D721Med (cell line): ENCODE measurements around the gene EIF1AX.

ENCODE experiments used
- DNase-seq: peaks from one replicate; pipeline ENCODE4 v3.0.0; 2011; ENCODE audit warnings: low spot score; ENCODE audit not compliant: insufficient read length
- FAIRE-seq: peaks from 2 replicates; lab custom pipeline; 2011; peaks lifted over from hg19 to GRCh38; lab: Jason Lieb, UNC
- TF ChIP-seq, protein P1 (sequence below): IDR thresholded peaks from 2 replicates; pipeline ENCODE4 v1.5.1; 2012; ENCODE audit warnings: mild to moderate bottlenecking, control low read depth; ENCODE audit not compliant: insufficient read depth; ENCODE audit errors: missing control alignments

Gene EIF1AX

DNA sequence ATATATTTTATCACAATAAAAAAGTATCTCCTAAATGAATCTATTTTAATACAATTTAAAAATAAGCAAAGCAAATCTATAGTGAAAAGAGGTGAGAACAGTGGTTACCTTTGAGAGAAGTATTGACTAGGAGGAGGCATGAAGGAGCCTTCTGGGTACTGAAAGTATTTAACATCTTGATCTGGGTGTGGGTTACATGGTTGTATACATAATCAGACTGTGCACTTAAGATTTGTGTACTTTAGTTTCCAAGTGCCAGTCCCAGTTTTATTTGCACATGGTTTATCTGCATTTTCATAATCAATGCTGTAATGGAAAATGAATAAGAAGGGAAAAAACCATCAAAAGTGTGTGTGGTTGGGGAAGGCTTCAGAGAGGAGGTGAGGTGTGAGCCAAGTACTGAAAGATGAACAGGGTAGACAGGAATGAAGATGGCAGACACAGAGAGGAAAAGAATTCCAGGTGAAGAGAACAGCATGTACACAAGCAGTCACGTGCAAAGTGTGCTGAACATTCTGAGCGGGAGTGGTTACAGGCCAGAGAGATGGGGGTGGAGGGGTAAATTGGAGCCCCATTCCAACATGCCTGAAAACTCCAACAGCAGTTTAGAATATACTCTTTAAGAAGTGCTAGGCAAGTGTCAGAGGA is 39.6 kb downstream of the EIF1AX start:
- no peak for FAIRE-seq
- DNase-seq: no peak
- TF ChIP-seq, protein P1, sequence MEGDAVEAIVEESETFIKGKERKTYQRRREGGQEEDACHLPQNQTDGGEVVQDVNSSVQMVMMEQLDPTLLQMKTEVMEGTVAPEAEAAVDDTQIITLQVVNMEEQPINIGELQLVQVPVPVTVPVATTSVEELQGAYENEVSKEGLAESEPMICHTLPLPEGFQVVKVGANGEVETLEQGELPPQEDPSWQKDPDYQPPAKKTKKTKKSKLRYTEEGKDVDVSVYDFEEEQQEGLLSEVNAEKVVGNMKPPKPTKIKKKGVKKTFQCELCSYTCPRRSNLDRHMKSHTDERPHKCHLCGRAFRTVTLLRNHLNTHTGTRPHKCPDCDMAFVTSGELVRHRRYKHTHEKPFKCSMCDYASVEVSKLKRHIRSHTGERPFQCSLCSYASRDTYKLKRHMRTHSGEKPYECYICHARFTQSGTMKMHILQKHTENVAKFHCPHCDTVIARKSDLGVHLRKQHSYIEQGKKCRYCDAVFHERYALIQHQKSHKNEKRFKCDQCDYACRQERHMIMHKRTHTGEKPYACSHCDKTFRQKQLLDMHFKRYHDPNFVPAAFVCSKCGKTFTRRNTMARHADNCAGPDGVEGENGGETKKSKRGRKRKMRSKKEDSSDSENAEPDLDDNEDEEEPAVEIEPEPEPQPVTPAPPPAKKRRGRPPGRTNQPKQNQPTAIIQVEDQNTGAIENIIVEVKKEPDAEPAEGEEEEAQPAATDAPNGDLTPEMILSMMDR: no peak

GRCh38 chrX:20091499-20091898 is 50.1 kb downstream of the EIF1AX start:
- no peak for FAIRE-seq
- DNase-seq: no peak
- TF ChIP-seq, protein P1: no peak

GRCh38 chrX:20089845-20090244 is 51.8 kb downstream of the EIF1AX start:
- TF ChIP-seq, protein P1: no peak
- DNase-seq (no peak), FAIRE-seq (no peak)

DNA sequence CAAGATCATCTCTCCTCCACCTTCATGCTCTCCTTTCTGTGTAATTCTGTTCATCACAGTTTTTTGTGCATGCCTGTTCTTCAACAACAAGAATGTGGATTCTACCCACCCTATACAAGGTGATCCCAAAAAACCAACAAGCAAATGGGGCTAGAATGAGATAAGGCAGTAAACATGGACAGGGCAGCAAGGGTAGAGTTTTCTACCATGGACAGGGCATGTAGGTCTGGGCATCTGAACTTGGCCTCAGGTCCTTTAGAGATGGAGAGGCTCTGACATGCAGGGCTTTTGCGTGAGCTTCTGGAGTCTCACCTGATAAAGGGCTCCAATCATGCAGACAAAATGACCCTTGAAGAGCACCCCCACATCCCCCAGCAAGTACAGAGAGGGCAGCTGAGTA is 61.4 kb downstream of the EIF1AX start:
- DNase-seq (no peak), FAIRE-seq (no peak)
- TF ChIP-seq, protein P1: no peak
